CD4-positive, alpha-beta T cell treated with Interleukin-12 subunit alpha and Interleukin-12 subunit beta, for 1 hour (primary cell): ENCODE results near the gene ADCY10.
"Not testable (repeated sequence)": the region's sequence is repeated elsewhere in the genome, so short reads cannot be mapped to it uniquely, and the experiment has no call there.

Experiments
- DNase-seq: peaks from one replicate; pipeline ENCODE4 v3.0.0-alpha.2; 2020

The ADCY10 gene, protein sequence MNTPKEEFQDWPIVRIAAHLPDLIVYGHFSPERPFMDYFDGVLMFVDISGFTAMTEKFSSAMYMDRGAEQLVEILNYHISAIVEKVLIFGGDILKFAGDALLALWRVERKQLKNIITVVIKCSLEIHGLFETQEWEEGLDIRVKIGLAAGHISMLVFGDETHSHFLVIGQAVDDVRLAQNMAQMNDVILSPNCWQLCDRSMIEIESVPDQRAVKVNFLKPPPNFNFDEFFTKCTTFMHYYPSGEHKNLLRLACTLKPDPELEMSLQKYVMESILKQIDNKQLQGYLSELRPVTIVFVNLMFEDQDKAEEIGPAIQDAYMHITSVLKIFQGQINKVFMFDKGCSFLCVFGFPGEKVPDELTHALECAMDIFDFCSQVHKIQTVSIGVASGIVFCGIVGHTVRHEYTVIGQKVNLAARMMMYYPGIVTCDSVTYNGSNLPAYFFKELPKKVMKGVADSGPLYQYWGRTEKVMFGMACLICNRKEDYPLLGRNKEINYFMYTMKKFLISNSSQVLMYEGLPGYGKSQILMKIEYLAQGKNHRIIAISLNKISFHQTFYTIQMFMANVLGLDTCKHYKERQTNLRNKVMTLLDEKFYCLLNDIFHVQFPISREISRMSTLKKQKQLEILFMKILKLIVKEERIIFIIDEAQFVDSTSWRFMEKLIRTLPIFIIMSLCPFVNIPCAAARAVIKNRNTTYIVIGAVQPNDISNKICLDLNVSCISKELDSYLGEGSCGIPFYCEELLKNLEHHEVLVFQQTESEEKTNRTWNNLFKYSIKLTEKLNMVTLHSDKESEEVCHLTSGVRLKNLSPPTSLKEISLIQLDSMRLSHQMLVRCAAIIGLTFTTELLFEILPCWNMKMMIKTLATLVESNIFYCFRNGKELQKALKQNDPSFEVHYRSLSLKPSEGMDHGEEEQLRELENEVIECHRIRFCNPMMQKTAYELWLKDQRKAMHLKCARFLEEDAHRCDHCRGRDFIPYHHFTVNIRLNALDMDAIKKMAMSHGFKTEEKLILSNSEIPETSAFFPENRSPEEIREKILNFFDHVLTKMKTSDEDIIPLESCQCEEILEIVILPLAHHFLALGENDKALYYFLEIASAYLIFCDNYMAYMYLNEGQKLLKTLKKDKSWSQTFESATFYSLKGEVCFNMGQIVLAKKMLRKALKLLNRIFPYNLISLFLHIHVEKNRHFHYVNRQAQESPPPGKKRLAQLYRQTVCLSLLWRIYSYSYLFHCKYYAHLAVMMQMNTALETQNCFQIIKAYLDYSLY (N-terminal part only)

GRCh38 chr1:167913895-167914496, at the start of gene ADCY10:
Gene ADCY10, minus strand, starts transcription at chr1:167914134. Its CDS starts 8,994 bp downstream, at chr1:167905140.
- no peak for DNase-seq

- DNase-seq: no peak
These were observed 43.8 kb upstream of the ADCY10 start for GRCh38 chr1:167957710-167958109.

GRCh38 chr1:167955915-167956314, 42.0 kb upstream of the ADCY10 start:
- DNase-seq: no peak

DNA sequence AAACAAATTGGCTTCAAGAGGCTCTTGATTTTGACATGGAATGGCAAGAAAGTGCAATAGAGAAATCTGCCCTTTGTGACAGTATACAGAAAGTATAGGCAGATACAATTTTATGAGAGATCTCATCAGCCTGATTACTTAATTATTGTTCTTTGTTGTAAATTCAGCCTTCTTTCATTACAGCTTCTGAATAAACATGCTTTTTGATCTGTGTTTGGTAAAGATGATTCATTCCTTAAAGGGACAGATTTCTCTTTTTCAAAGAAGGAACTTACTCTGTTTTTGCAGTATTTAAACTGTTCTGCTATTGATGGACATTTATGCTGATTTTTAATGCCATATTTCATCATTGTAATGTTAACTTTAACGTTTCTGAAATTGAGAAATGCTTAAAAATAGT, 36.6 kb upstream of the ADCY10 start:
- DNase-seq: no peak

- DNase-seq: no peak
These were observed 35.9 kb upstream of the ADCY10 start for GRCh38 chr1:167949785-167950184.

DNA sequence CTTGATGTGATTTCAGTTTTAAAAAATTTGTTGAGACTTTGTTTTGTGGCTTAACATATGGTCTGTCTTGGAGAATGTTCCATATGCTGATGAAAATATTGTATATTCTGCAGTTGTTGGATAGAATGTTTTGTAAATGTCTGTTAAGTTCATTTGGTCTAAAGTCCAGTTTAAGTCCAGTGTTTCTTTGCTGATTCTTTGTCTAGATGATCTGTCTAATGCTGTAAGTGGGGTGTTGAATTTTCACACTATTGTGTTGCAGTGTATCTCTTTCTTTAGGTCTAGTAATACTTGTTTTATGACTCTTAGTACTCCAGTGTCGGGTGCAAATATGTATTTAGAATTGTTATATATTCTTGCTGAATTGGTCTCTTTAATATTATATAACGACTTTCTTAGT, 33.8 kb upstream of the ADCY10 start:
- no peak for DNase-seq

GRCh38 chr1:167943541-167943940, 29.6 kb upstream of the ADCY10 start:
- no peak for DNase-seq

- no peak for DNase-seq
These were observed 26.3 kb upstream of the ADCY10 start for GRCh38 chr1:167940264-167940663.

DNA sequence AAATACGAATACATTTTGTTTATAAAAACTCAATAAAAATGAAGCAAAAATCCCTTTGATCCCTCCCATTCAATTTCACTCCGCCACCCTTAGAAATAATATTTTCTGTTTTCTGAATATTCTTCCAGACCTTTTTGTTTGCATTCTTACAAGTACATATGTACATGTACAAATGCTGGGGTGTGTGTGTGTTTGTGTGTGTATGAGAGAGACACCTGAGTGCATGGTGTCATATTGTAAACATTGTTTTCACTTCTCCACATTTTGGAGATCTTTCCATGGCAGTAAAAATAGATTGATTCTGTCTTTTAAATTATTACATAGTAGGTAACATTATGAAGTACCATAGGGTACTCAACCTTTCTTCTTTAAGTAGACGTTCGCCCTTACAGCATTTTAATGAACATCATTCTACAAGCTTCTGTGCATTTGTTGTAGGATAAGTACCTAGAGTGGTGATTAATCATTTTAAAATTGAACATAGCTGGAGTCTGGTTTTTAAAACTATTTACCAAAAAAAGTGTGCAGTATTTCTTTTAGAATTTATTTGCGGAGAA, 24.2 kb upstream of the ADCY10 start:
- no peak for DNase-seq

- no peak for DNase-seq
These were observed 23.7 kb upstream of the ADCY10 start for GRCh38 chr1:167937709-167938010.

DNA sequence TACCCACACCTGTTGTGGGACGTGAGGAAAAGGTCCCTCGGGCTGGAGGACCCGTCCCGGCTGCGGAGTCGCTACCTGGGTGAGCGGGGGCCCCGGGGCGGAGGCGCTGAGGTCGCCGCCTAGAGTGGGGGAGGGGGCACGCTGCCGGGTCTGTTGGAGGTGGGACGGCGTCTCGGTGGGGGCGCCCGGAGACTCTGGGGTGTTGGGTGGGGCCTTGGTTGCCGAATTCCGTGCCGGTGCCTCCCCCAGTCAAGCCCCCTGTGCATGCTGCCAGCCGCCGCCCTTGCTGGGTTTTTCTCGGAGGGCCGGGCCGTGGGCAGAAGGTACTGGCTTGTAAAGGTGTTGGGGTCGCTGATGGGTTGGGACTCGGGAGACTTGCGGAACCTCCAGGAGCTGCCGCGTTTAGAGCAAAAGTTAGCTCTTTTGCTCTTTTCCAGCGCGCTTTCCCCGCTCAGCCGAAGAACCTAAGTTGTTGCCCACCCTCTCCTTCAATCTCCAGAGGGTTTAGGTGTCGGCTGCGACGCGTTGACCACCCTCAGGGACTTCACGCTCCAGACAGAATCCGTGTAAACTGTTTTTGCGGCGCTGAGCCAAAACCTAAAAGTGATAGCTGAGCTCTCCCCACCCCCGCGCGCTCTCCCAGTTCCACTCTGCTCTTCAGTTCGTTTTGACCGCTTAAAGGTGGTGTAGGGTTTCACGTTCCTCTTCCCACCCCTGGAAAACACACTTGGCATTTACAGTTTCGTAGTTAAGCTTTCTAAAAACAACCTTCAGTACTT, 23.2 kb upstream of the ADCY10 start, which contains the start of gene MPC2:
Gene MPC2, minus strand, starts transcription at position 143 of the 779 bp plus-strand sequence. CDS start 1,231 bp downstream, outside the sequence.
- peak; percentile 68 for DNase-seq

DNA sequence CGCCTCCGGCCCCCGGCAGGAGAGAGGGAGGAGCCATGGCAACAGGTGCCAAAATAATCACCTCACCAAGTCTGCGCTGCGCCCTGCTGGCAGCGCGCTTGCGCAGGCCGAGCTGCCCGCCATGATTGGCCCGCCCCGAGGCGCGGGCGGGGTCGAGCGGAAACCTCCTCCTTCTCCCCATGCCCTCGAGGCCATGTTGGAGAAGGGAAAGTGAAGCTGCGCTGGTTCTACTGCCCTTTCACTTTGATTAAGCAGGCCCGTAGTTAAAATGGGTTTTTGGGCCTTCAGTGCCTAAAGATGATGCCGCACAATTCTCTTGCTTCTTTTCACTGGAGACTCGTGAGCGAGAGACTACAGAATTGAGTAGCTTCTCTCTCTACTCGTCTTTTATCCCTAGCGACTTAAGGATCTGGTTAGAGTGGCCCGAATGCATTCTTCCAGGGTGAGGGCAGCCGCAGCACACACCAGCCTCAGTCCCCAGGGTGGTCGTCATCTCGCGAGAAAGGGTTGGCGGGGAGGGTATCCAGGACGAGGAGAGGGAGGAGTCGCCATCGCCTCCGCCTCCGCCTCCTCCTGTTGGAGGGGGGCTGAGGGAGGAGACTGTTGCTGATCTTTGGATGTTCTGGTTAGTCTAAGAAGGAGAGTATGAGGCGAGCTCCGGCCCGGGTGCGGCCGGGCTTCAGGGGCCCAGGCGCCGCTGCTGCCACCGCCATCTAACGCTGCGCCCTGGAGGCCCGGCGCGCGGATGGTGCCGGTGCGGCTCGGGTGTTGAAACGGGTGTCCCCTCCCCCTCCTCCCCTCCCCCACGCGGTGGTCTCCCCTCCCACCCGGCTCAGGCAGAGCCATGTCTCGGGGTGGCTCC, 22.4 kb upstream of the ADCY10 start, which contains the start of gene DCAF6:
Gene DCAF6, plus strand, starts transcription at position 616 of the 862 bp plus-strand sequence. Its CDS starts 229 bp downstream, at position 845.
- DNase-seq: peak; percentile 99

GRCh38 chr1:167935216-167936067, 21.5 kb upstream of the ADCY10 start:
- peak; percentile 43 for DNase-seq

- no peak for DNase-seq
These were observed 20.7 kb upstream of the ADCY10 start for GRCh38 chr1:167934426-167935215.

GRCh38 chr1:167933788-167934187, 19.9 kb upstream of the ADCY10 start:
- no peak for DNase-seq

DNA sequence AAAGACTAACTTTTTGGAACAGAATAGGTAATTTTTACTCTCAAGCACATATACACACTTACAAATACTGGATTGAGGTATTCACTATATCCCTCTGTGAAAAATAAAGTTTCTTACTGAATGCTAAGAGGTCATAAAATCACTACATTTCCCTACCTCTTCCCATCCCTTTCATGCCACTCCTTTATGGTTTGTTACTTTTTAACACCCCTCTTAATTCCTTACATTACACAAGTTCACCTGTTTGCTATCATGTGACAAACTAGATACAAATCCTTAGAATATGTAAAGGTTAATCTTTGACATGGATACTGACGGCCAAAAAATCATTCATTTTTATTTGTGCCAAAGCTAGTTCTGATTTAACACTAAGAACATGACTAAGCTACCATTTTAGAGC, 15.8 kb upstream of the ADCY10 start:
- no peak for DNase-seq

GRCh38 chr1:167928919-167929318, 15.0 kb upstream of the ADCY10 start:
- DNase-seq: not testable (repeated sequence)

DNA sequence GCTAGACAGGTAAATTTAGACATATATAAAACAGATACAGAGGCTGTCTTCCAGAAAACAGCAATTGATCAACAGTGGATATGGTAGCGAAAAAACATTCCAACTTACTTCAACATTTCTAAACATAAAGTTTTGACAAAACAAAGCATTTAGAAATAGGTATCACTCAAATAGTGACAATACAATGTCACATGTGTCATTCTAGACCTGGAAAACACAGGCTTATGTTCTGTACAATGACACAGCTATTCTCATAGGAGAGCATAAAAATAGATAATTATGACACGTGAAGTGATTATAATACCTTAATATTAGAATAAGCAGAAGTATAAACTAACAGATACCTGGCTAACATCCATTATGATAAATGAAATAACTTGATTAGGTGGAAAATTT, 14.5 kb upstream of the ADCY10 start:
- DNase-seq: no peak
